B cell (primary cell): Measurements from ENCODE around the gene EBF3. TPM values are rescaled to one million over a fixed set of nuclear protein-coding genes. Genes with fewer than 3 reads are reported as not detected.

Experiments used
- ATAC-seq: fragments of 200-7000 bp; cut with Tn5 transposase; one replicate; pipeline ENCODE4 v1.10.0; 2021; ENCODE audit warnings: low read depth, mild to moderate bottlenecking, moderate number of reproducible peaks, moderate library complexity
- CTCF ChIA-PET: fragments of 350-600 bp; sonication (Branson Sonifier 250); formaldehyde crosslinking; loops from one replicate; lab custom pipeline; 2021; ENCODE audit warnings: antibody characterized with exemption, inconsistent platforms; lab: Charles Lee
- POLR2A ChIA-PET: fragments of 350-600 bp; sonication (Branson Sonifier 250); formaldehyde crosslinking; loops from one replicate; lab custom pipeline; 2021; ENCODE audit warnings: antibody characterized with exemption; lab: Charles Lee
- DNase-seq: peaks from one replicate; pipeline ENCODE4 v3.0.0; 2013
- H2AFZ ChIP-seq: 2 replicates; pipeline ENCODE4 v1.6.1; 2012; ENCODE audit warnings: mild to moderate bottlenecking, low read depth, low read length; ENCODE audit not compliant: insufficient read depth, poor library complexity, severe bottlenecking
- H3K27ac ChIP-seq, 2 donors: 1 replicate in 1 of 2; 2 replicates in 1 of 2; pipeline ENCODE4 v1.5.1; 2012 to 2013; ENCODE audit warnings: low read length in 2 of 2, mild to moderate bottlenecking in 2 of 2, moderate library complexity in 1 of 2
- H3K27me3 ChIP-seq, 4 experiments: fragments of 200-600 bp in 1 of 4; sonication (generic) in 1 of 4; replicated peaks in 1 of 4; 1 replicate in 2 of 4; 2 replicates in 2 of 4; pipeline versions ENCODE4 v1.6.1 to v1.7.0; 2013 to 2016; ENCODE audit warnings: low read length in 3 of 4, mild to moderate bottlenecking in 2 of 4, mixed read lengths in 1 of 4, moderate library complexity in 1 of 4; ENCODE audit not compliant: insufficient read depth in 4 of 4, control insufficient read depth in 3 of 4; ENCODE audit errors: control extremely low read depth in 1 of 4
- H3K36me3 ChIP-seq, 2 experiments: replicated peaks in 1 of 2; 1 replicate in 1 of 2; 2 replicates in 1 of 2; pipeline versions ENCODE4 v1.6.1 to v1.7.1; 2013; ENCODE audit warnings: low read length in 1 of 2; ENCODE audit not compliant: insufficient read depth in 2 of 2, control insufficient read depth in 1 of 2; ENCODE audit errors: control extremely low read depth in 1 of 2, extremely low read depth in 1 of 2
- H3K4me1 ChIP-seq, 2 donors: fragments of 200-600 bp in 1 of 2; sonication (generic) in 1 of 2; 1 replicate in 1 of 2; 2 replicates in 1 of 2; pipeline versions ENCODE4 v1.5.1 to v1.6.1; 2013 to 2017; ENCODE audit warnings: low read length in 2 of 2; ENCODE audit not compliant: control insufficient read depth in 2 of 2, insufficient read depth in 2 of 2
- H3K4me2 ChIP-seq: replicated peaks from 2 replicates; pipeline ENCODE3; 2012; ENCODE audit warnings: mild to moderate bottlenecking, low read depth, low read length; ENCODE audit not compliant: poor library complexity, severe bottlenecking
- H3K4me3 ChIP-seq, 5 experiments: fragments of 200-600 bp in 1 of 5; sonication (generic) in 1 of 5; 1 replicate in 3 of 5; 2 replicates in 2 of 5; pipeline versions ENCODE4 v1.5.1 to v1.7.0; 2011 to 2016; ENCODE audit warnings: low read length in 4 of 5, mild to moderate bottlenecking in 4 of 5, low read depth in 2 of 5, control low read depth in 1 of 5, moderate library complexity in 1 of 5; ENCODE audit not compliant: insufficient read depth in 1 of 5; ENCODE audit errors: control extremely low read depth in 1 of 5, extremely low read depth in 1 of 5
- H3K79me2 ChIP-seq: fragments of 200-600 bp; sonication (generic); one replicate; pipeline ENCODE4 v1.6.0; 2016; ENCODE audit warnings: low read length; ENCODE audit not compliant: control insufficient read depth, insufficient read depth
- H3K9ac ChIP-seq: fragments of 200-600 bp; sonication (generic); 2 replicates; pipeline ENCODE4 v1.6.1; 2017; ENCODE audit warnings: mild to moderate bottlenecking, low read length, moderate library complexity
- H3K9me3 ChIP-seq, 3 donors: one replicate each; pipeline versions ENCODE4 v1.6.1 to v1.7.1; 2013; ENCODE audit warnings: low read length in 2 of 3; ENCODE audit not compliant: control insufficient read depth in 2 of 3, insufficient read depth in 1 of 3; ENCODE audit errors: control extremely low read depth in 1 of 3
- H4K20me1 ChIP-seq: 2 replicates; pipeline ENCODE4 v1.6.0; 2012; ENCODE audit warnings: mild to moderate bottlenecking, low read length; ENCODE audit not compliant: insufficient read depth, control insufficient read depth, poor library complexity, severe bottlenecking
- H3K27ac Mint-ChIP-seq: one replicate; pipeline ENCODE4 v1.8.0; 2021; ENCODE audit warnings: mixed read lengths
- H3K27me3 Mint-ChIP-seq: one replicate; pipeline ENCODE4 v1.8.0; 2021; ENCODE audit warnings: mixed read lengths
- H3K4me1 Mint-ChIP-seq: one replicate; pipeline ENCODE4 v1.8.0; 2021; ENCODE audit warnings: mixed read lengths
- H3K4me3 Mint-ChIP-seq: one replicate; pipeline ENCODE4 v1.8.0; 2021; ENCODE audit warnings: mixed read lengths
- H3K9me3 Mint-ChIP-seq: one replicate; pipeline ENCODE4 v1.8.0; 2022; ENCODE audit warnings: mixed read lengths; ENCODE audit not compliant: insufficient read depth
- CTCF ChIP-seq: fragments of 200-600 bp; IDR thresholded peaks from one replicate; pipeline ENCODE4 v1.8.0; 2022; ENCODE audit warnings: antibody characterized with exemption, mild to moderate bottlenecking
- EZH2 ChIP-seq: IDR thresholded peaks from 2 replicates; pipeline ENCODE4 v1.6.1; 2012; ENCODE audit warnings: borderline replicate concordance, low read depth, mild to moderate bottlenecking, moderate library complexity, low read length; ENCODE audit not compliant: insufficient read depth, poor library complexity, severe bottlenecking
- WGBS: methylation state at CpG from one replicate; pipeline ENCODE4 v1.1.5; 2013; ENCODE audit warnings: missing lambda C conversion rate; ENCODE audit not compliant: insufficient coverage; 5-methylcytosine and 5-hydroxymethylcytosine counted together
- intact Hi-C: fragments of 100-400 bp; cut with micrococcal nuclease; formaldehyde crosslinking; loops from one replicate; pipeline ENCODE4 v1.10.0; 2022
- polyA plus RNA-seq: library from polyadenylated mRNA; depleted of rRNA; stranded (reverse); fragments of >200 nt; gene quantifications from 2 replicates; pipeline ENCODE4 v1.2.3, GENCODE V29; 2012
- total RNA-seq, 2 donors: library from RNA; stranded (reverse); fragments of 120-200 nt in 1 of 2; gene quantifications; 1 replicate in 1 of 2; 2 replicates in 1 of 2; pipeline versions ENCODE4 v1.2.3 to v1.2.4, GENCODE V29; 2013 to 2022

The EBF3 gene
- total and polyA plus RNA-seq, 2 donors (not counting 1 experiment from before 2014, with no cell fraction given), result not detected

- peaks cover 0 to 3% (median 0%) of the 10 kb centered on the region in 4 experiments for H3K27me3 ChIP-seq
- ATAC-seq (no peak), DNase-seq (no peak)
- intact Hi-C loops, result no loop called here
- no peak overlapping the region for H3K4me2 ChIP-seq
- H3K4me1 Mint-ChIP-seq, result no peaks in the 10 kb centered on the region
- H3K27me3 Mint-ChIP-seq, result no peaks in the 10 kb centered on the region
- no peaks in the 10 kb centered on the region for H3K9me3 Mint-ChIP-seq
- no peaks in the 10 kb centered on the region for H3K4me1 ChIP-seq
- ChIA-PET CTCF (no interaction called here), POLR2A (no interaction called here)
- no peaks in the 10 kb centered on the region for H4K20me1 ChIP-seq
- no peak overlapping the region for H3K4me3 ChIP-seq
- no peaks in the 10 kb centered on the region for H3K9me3 ChIP-seq
- H3K27ac ChIP-seq, result no peak overlapping the region
- no peak overlapping the region for H3K9ac ChIP-seq
- no peak overlapping the region for H2AFZ ChIP-seq
- no peaks in the 10 kb centered on the region for H3K79me2 ChIP-seq
- H3K36me3 ChIP-seq, result no peaks in the 10 kb centered on the region
- WGBS, result 67% methylated on average over 17 of the region's 20 CpGs
- TF ChIP-seq CTCF (no peak), EZH2 (no peak)
- H3K4me3 Mint-ChIP-seq, result no peak overlapping the region
- no peak overlapping the region for H3K27ac Mint-ChIP-seq
Observed at GRCh38 chr10:129893104-129894089, 70.7 kb downstream of the EBF3 start.

- DNase-seq, result no peak
- peaks cover 0 to 3% (median 0%) of the 10 kb centered on the region in 4 experiments for H3K27me3 ChIP-seq
- no peak for ATAC-seq
- 95% methylated on average over 9 of the region's 18 CpGs for WGBS
- Mint-ChIP-seq H3K4me3 (no peak overlapping the region), H3K27ac (no peak overlapping the region), H3K27me3 (no peaks in the 10 kb centered on the region), H3K9me3 (no peaks in the 10 kb centered on the region), H3K4me1 (no peaks in the 10 kb centered on the region)
- ChIA-PET CTCF (no interaction called here), POLR2A (no interaction called here)
- no peaks in the 10 kb centered on the region for H4K20me1 ChIP-seq
- H3K36me3 ChIP-seq, result no peaks in the 10 kb centered on the region
- no peak overlapping the region for H3K4me2 ChIP-seq
- no peak for TF ChIP-seq EZH2
- TF ChIP-seq CTCF, result no peak
- no peaks in the 10 kb centered on the region for H3K4me1 ChIP-seq
- intact Hi-C loops, result no loop called here
- H3K4me3 ChIP-seq, result no peak overlapping the region
- H3K9me3 ChIP-seq, result no peaks in the 10 kb centered on the region
- H3K9ac ChIP-seq, result no peak overlapping the region
- H3K79me2 ChIP-seq, result no peaks in the 10 kb centered on the region
- no peak overlapping the region for H3K27ac ChIP-seq
- no peak overlapping the region for H2AFZ ChIP-seq
Observed at GRCh38 chr10:129892548-129893052, 71.5 kb downstream of the EBF3 start.
